ENCODE measurements around the gene GALNT7.
A peak's percentile ranks its signal among the peaks of the same experiment; 100 is the strongest.

Gene GALNT7

DNA sequence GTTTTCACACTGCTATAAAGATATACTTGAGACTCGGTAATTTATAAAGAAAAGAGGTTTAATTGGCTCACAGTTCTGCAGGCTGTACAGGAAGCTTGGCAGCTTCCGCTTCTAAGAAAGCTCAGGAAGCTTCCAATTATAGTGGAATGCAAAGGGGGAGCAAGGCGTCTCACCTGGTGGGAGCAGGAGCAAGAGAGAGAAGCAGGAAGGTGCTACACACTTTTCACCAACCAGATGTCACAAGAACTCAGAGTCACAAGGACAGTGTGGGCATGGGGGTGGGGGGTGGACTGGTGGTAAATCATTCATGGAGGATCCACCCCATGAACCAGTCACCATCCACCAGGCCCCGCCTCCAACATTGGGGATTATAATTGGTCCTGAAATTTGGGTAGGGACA is 142.8 kb downstream of the GALNT7 start:
- DNase-seq (ENCODE audit: low spot score): no peak

GRCh38 chr4:173314715-173315114 is 146.1 kb downstream of the GALNT7 start:
- DNase-seq (ENCODE audit: low spot score): no peak

- DNase-seq (ENCODE audit: low spot score): no peak
Measured at GRCh38 chr4:173316060-173316459, 147.4 kb downstream of the GALNT7 start.

DNA sequence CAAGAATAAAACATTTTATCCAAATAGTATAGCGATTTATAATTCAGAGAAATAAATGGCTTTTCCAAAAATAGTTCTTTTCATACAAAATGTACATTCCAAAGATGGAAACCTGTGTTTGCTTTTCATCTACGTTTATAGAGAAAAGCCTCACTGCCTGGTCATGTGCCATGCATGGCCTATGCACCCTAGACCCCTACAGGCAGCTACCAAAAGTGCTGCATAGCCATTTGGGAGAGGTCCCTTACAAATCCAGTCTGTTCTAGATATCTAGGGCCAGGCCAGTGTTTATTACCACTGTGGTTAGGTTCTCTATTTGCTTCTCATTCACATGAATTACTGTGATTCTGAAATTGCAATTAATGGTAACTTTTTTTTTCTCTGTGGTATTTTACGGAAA is 148.4 kb downstream of the GALNT7 start:
- DNase-seq (ENCODE audit: low spot score): no peak

GRCh38 chr4:173318240-173318639 is 149.6 kb downstream of the GALNT7 start:
- DNase-seq (ENCODE audit: low spot score): no peak

- peak; percentile 52 for DNase-seq (ENCODE audit: low spot score)
Measured at GRCh38 chr4:173318648-173319211, 150.1 kb downstream of the GALNT7 start.

GRCh38 chr4:173319696-173320095 is 151.1 kb downstream of the GALNT7 start:
- DNase-seq (ENCODE audit: low spot score): no peak

GRCh38 chr4:173325007-173325736 is 156.6 kb downstream of the GALNT7 start:
- no peak for DNase-seq (ENCODE audit: low spot score)

- DNase-seq (ENCODE audit: low spot score): no peak
Measured at GRCh38 chr4:173328236-173328901, 159.8 kb downstream of the GALNT7 start.

GRCh38 chr4:173330590-173330989 is 162.0 kb downstream of the GALNT7 start:
- DNase-seq (ENCODE audit: low spot score): no peak

GRCh38 chr4:173332021-173332487 is 163.4 kb downstream of the GALNT7 start:
- DNase-seq (ENCODE audit: low spot score): no peak

- DNase-seq (ENCODE audit: low spot score): no peak
Measured at GRCh38 chr4:173332963-173333657, 164.5 kb downstream of the GALNT7 start.

DNA sequence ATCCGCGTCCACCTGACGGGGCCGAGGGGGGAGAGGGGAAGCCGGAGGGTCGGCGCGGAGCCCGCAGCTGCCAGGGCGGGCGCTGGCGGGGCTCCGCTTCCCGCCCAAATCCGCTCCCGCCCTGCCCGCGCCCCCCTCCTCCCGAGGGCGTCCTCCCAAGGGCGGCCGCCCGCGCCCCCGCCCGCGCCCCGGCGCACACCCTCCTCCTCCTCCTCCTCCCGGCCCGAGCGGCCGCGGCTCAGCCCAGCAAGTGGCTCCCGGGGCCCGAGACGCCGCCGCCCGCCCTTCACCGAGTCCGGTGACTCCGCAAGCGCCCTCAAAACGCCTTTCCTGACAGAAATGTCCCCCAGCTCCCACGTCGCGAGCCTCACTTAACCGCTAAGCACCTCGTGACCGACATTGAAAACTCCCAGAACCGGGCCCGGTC is 165.1 kb downstream of the GALNT7 start:
- DNase-seq (ENCODE audit: low spot score): peak; percentile 61

GRCh38 chr4:173334085-173334890 is 165.7 kb downstream of the GALNT7 start, which contains the start of gene HMGB2:
HMGB2 (minus strand) TSS chr4:173334358; CDS start chr4:173333649, 709 bp downstream.
- peak; percentile 100 for DNase-seq (ENCODE audit: low spot score)

- DNase-seq (ENCODE audit: low spot score): no peak
Measured at GRCh38 chr4:173334891-173335752, 166.5 kb downstream of the GALNT7 start.

- no peak for DNase-seq (ENCODE audit: low spot score)
Measured at GRCh38 chr4:173337463-173337862, 168.9 kb downstream of the GALNT7 start.

DNA sequence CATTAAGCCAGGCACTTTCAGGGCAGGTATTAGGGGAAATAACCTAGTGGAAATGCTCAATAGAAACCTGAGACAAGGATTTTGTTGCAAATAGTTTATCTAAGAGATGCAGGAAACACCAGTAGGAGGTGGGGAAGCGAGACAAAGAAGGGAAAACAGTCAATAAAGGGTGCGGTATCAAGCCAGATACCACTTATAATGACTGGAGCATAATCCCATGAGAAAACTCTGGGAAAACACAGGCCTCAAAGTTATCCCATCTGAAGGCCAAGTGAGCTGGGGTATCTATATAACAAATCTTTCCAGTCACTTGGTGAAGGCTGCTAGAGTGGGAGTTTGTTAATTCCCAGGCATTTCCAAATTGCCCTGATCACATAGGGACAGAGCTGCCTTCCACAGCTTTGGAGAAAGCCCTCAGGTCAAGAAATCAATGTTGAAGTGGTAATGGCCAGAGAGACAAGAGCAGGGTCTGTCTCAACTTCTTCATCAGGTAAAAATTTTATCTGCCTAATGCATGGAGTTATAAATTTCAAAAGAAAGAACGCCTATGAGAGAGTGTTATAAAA is 175.3 kb downstream of the GALNT7 start:
- no peak for DNase-seq (ENCODE audit: low spot score)

- no peak for DNase-seq (ENCODE audit: low spot score)
Measured at GRCh38 chr4:173345648-173346047, 177.0 kb downstream of the GALNT7 start.

GRCh38 chr4:173346074-173346473 is 177.5 kb downstream of the GALNT7 start:
- no peak for DNase-seq (ENCODE audit: low spot score)

DNA sequence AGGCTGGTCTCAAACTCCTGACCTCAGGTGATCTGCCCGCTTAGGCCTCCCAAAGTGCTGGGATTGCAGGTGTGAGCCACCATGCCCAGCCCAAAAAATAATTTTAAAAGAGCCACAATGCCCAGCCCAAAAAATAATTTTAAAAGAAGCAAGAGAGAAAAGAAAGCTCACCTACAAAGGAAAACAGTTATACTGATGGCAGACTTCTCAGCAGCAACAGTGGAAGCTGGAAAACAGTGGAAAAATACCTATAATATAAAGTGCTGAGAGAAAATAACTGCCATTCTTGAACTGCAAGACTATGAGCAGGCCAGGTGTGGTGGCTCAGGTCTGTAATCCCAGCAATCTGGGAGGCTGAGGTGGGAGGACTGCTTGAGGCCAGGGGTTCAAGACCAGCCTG is 178.9 kb downstream of the GALNT7 start:
- DNase-seq (ENCODE audit: low spot score): no peak

Measured in globus pallidus (tissue), 1 donor.